HG02642 (cell line): ENCODE results near the gene TTC1.
A peak's percentile ranks its signal among the peaks of the same experiment; 100 is the strongest.
"Not testable (repeated sequence)": the region's sequence is repeated elsewhere in the genome, so short reads cannot be mapped to it uniquely, and the experiment has no call there.

Source experiments
- ATAC-seq: cut with Tn5 transposase; IDR thresholded peaks from one replicate; pipeline ENCODE4 v1.9.1; 2021; ENCODE audit warnings: mild to moderate bottlenecking; ENCODE audit not compliant: unreplicated experiment, poor library complexity

Gene TTC1, protein sequence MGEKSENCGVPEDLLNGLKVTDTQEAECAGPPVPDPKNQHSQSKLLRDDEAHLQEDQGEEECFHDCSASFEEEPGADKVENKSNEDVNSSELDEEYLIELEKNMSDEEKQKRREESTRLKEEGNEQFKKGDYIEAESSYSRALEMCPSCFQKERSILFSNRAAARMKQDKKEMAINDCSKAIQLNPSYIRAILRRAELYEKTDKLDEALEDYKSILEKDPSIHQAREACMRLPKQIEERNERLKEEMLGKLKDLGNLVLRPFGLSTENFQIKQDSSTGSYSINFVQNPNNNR

GRCh38 chr5:160008877-160009590 lies at the start of gene TTC1:
Gene TTC1, plus strand, starts transcription at chr5:160009139. Its CDS starts 1,390 bp downstream, at chr5:160010529.
- peak; percentile 100 for ATAC-seq

GRCh38 chr5:159961176-159962160 lies 47.5 kb upstream of the TTC1 start:
- no peak for ATAC-seq

DNA sequence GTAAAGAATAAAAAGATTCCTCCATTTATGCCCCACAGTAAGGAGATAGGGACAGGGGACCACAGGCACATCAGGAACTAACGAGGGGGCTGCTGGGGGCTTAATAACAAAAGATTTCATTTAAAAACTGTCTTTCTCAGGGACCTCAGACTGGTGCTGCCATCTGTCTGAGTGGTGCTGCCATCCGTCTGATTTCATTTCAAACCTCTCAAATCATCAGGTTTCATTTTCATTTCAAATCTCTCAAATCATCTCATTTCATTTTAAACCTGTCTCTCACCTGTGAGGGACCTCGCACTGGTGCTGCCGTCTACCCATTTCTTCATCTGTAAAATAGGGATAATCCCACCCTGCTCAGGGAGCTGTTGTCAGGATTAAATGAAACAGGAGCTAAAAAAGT lies 46.7 kb upstream of the TTC1 start:
- ATAC-seq, result no peak

DNA sequence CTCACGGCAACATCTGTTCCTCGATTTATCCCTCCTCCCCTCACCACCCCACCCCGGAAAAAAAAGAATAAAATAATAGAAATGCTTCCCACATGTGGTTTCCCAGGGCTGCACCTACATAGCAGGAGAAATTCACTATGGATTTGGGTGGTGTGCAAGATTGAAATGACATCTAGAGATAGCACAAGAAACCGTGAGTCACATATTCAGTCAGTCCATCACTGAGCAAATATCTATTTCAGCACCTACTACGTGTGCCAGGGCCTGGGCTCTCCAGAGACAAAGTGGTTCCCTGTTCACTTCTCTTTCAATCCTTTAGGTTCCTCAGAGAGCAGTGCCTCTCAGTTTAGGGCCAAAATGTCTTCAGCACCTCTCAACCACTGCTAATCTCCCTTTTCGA lies 45.0 kb upstream of the TTC1 start:
- no peak for ATAC-seq

- no peak for ATAC-seq
Observed at GRCh38 chr5:159965031-159965837, 43.7 kb upstream of the TTC1 start.

GRCh38 chr5:159965838-159966128 lies 43.2 kb upstream of the TTC1 start:
- not testable (repeated sequence) for ATAC-seq

- no peak for ATAC-seq
Observed at GRCh38 chr5:159969966-159970365, 39.0 kb upstream of the TTC1 start.

- ATAC-seq, result no peak
Observed at GRCh38 chr5:159971038-159971437, 37.9 kb upstream of the TTC1 start.

DNA sequence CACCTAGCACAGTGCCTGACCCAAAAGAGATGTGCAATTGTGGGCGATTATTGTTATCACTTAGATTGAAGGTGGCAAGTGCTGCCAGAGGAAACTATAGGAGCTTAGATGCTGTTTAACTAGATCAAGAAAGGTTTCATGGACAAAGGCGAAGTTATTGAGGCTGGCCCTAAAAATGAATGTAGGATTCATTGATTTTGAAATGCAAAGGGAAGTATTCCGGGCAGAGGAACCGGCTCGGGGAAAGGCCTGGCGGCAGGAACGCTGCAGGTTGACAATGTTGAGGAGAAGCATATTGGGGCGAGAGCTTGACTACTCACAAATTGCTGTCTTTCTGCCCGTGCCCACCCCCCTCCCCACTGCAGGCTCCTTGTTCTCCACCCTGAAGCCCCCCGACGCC lies 37.4 kb upstream of the TTC1 start:
- ATAC-seq, result no peak

- ATAC-seq, result no peak
Observed at GRCh38 chr5:159971931-159972461, 36.9 kb upstream of the TTC1 start.

DNA sequence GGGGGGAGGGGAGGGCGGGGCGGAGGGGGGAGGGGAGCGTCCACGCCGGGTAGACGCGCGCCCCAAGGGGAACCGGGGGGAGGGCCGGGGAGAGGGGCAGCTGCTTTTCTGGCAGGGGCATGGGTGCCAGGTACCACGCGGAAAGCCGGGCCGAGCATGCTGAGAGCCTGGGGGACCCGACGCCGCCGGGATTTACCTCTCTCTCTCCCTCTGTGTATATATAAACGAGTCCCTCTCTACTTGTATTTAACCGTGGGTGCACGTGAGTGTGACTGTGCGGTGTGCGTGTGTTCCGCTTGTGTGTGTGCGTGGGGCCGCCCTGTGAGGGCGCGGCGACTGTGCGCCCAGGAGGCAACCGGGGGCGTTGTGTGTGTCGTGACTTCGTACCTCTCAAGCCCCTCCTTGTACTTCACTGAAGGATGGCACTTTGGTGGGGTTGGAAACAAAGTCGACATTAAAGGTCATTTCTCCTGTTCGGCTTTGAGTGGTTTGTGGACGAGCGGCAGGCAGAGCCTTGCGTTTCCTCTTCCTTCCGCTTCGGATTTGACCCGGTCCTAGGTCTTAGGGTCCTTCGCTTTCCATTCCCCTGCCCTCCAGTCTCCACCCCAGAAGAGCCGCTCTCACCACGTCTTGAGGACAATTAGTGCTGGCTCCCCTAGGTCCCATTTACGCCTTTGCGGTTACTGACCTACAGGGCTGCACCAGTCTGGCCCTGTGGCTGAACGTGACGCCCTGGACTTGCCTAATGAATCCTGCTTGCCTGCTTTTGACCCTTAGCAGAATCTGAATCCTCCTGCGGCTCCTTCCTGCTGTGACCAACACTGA lies 36.2 kb upstream of the TTC1 start:
- ATAC-seq, result no peak

DNA sequence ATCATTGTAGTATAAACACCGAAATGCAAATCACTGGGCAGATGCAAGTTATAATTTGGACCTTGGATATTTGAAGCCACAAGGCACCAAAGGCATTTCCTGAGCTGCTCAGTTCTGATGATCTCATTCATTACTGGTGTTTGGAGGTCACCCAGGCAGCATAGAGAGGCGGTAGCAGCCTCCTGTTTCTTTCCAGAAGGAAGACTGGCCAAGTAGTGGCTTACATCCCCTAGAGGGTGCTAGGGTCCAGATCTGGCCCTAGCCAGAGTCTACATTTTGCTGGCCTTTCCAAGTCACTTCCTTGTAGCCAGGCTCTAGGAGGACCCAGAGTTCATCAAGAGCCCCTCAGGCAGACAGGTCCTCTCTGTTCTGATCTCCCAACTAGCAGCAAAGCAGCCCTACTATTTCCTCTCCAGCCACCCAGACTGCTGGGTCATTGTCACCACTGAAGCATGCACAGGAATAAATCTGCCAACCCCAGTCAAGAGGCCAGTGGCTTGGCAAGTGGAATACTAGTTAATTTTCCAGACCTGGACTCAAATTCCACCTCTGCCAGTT lies 33.4 kb upstream of the TTC1 start:
- no peak for ATAC-seq

GRCh38 chr5:159976921-159977320 lies 32.0 kb upstream of the TTC1 start:
- no peak for ATAC-seq

GRCh38 chr5:159978358-159978757 lies 30.6 kb upstream of the TTC1 start:
- no peak for ATAC-seq

DNA sequence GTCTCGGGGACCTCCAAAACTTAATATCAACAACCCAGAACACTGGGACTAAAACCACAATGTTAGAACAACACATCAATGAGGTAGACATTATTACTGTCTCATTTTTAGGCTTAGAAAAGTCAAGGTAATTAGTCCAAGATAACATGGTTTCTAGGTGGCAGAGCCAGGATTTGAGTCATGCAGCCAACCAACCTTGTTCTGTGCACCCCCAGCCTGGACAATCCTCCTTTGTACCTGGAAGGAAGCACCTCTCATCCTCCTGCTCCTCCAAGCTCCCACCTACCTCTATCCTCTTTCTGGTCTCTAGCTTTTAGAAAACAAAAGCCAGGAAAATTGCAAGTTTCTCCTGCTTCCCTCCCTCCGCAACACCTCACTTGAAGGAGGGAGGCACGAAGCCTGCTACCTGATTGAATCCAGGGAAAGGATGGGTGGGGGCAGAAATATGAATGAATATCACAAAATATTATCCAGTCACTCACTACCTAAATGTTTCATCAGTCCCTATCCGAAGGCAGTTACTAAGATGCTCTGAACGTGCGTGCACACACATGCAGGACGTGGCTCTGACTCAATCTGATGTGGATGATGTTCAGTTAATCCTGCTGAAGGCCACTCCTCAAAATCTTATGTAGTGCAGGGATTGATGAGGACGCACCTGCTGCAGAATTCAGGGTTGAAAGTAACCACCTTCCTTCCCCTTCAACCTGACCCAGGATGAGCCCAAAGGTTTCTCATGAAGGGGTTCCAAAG lies 26.3 kb upstream of the TTC1 start:
- no peak for ATAC-seq

DNA sequence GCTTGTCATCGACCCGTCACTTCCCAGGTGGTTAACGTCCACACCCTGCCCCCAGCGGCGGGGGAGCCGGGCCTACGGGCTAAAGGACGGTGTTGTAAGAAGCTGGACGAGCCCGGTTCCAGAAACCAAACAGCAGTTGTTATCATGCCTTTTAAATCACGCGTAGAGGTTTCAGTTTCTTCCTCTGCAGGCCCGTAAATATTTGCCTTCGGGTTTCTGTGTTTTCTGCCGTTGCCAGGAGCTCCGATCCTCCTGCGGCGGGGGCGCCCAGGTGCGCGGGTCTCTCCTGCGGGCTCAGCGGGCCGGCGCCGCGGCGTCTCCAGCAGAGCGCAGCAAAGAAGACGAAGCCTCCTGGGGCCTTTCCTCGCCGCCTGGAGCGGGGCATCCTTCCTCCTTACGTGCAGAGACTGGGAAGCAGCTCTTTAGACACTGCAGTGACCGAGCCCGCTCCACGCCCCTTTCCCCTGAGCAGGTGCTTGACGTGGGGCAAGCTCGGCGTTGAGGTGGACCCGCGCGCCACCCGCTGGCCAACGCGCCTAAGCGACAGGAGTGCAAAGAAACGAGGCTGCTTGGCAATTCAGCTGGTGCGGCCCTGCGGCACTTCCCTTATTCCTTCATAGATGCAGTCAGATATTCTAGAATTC lies 21.8 kb upstream of the TTC1 start:
- ATAC-seq, result peak; percentile 95

GRCh38 chr5:159990506-159990905 lies 18.4 kb upstream of the TTC1 start:
- ATAC-seq, result no peak

- no peak for ATAC-seq
Observed at GRCh38 chr5:159992566-159992965, 16.4 kb upstream of the TTC1 start.
